WTC11 (cell line): Measurements from ENCODE around the gene FAM228B. TPM values are rescaled to one million over a fixed set of nuclear protein-coding genes. Genes with fewer than 3 reads are reported as not detected.

Experiments
- ATAC-seq: fragments of 200-7000 bp; cut with Tn5 transposase; 2 replicates; pipeline ENCODE4 v1.10.0; 2021; ENCODE audit warnings: mild to moderate bottlenecking, moderate library complexity
- CTCF ChIA-PET: fragments of 300-600 bp; sonication (Branson Sonifier 250); formaldehyde crosslinking; loops from one replicate; lab custom pipeline; 2021; ENCODE audit warnings: antibody characterized with exemption; lab: Charles Lee
- POLR2A ChIA-PET: fragments of 350-600 bp; sonication (Branson Sonifier 250); formaldehyde crosslinking; loops from one replicate; lab custom pipeline; 2021; ENCODE audit warnings: antibody characterized with exemption; lab: Charles Lee
- DNase-seq: peaks from one replicate; pipeline ENCODE4 v3.0.0; 2021; ENCODE audit warnings: low spot score
- H3K27ac Mint-ChIP-seq: 2 replicates; pipeline ENCODE4 v1.8.0; 2021; ENCODE audit warnings: mixed read lengths
- H3K27me3 Mint-ChIP-seq: 2 replicates; pipeline ENCODE4 v1.8.0; 2021; ENCODE audit warnings: low read depth, mild to moderate bottlenecking, moderate library complexity, mixed read lengths
- H3K36me3 Mint-ChIP-seq: 2 replicates; pipeline ENCODE4 v1.8.0; 2021; ENCODE audit warnings: mixed read lengths
- H3K4me1 Mint-ChIP-seq: 2 replicates; pipeline ENCODE4 v1.8.0; 2022; ENCODE audit warnings: mixed read lengths
- H3K4me3 Mint-ChIP-seq: 2 replicates; pipeline ENCODE4 v1.8.0; 2021; ENCODE audit warnings: mild to moderate bottlenecking, moderate library complexity, mixed read lengths
- H3K9me3 Mint-ChIP-seq: 2 replicates; pipeline ENCODE4 v1.8.0; 2021; ENCODE audit warnings: mixed read lengths
- CREB1 ChIP-seq: sonication (generic); formaldehyde crosslinking; IDR thresholded peaks from 2 replicates; pipeline ENCODE4 v1.8.0; 2023; ENCODE audit warnings: mild to moderate bottlenecking, missing genetic modification reagents
- CREM ChIP-seq: sonication (generic); formaldehyde crosslinking; IDR thresholded peaks from 2 replicates; pipeline ENCODE4 v1.8.1; 2022; ENCODE audit warnings: mild to moderate bottlenecking, missing genetic modification reagents, moderate library complexity
- EMX1 ChIP-seq: fragments of 250-450 bp; sonication (Bioruptor Pico); IDR thresholded peaks from 2 replicates; pipeline ENCODE4 v1.8.0; 2021; ENCODE audit warnings: mild to moderate bottlenecking
- ETV6 ChIP-seq: sonication (generic); formaldehyde crosslinking; IDR thresholded peaks from 2 replicates; pipeline ENCODE4 v1.8.1; 2022; ENCODE audit warnings: mild to moderate bottlenecking, missing genetic modification reagents
- FOXK1 ChIP-seq: sonication (generic); formaldehyde crosslinking; IDR thresholded peaks from 2 replicates; pipeline ENCODE4 v1.8.0; 2022; ENCODE audit warnings: mild to moderate bottlenecking, moderate library complexity, missing genetic modification reagents
- GABPB1 ChIP-seq: sonication (generic); formaldehyde crosslinking; IDR thresholded peaks from 2 replicates; pipeline ENCODE4 v1.8.1; 2023; ENCODE audit warnings: mild to moderate bottlenecking, missing genetic modification reagents
- NFATC4 ChIP-seq: fragments of 250-450 bp; sonication (Bioruptor Pico); IDR thresholded peaks from 2 replicates; pipeline ENCODE4 v1.9.0; 2021; ENCODE audit warnings: mild to moderate bottlenecking
- NR1H2 ChIP-seq: sonication (generic); formaldehyde crosslinking; IDR thresholded peaks from 2 replicates; pipeline ENCODE4 v1.9.0; 2021; ENCODE audit warnings: mild to moderate bottlenecking, moderate library complexity, missing genetic modification reagents
- NR2C2 ChIP-seq: sonication (generic); formaldehyde crosslinking; IDR thresholded peaks from 2 replicates; pipeline ENCODE4 v1.8.0; 2022; ENCODE audit warnings: mild to moderate bottlenecking, missing genetic modification reagents
- NR3C1 ChIP-seq: sonication (generic); formaldehyde crosslinking; conservative IDR thresholded peaks from 2 replicates; pipeline ENCODE4 v1.8.1; 2023; ENCODE audit warnings: low read depth, mild to moderate bottlenecking, missing genetic modification reagents
- OVOL2 ChIP-seq: fragments of 250-450 bp; sonication (Bioruptor Pico); IDR thresholded peaks from 2 replicates; pipeline ENCODE4 v1.9.0; 2021; ENCODE audit warnings: mild to moderate bottlenecking, borderline replicate concordance
- RELA ChIP-seq: sonication (generic); formaldehyde crosslinking; IDR thresholded peaks from 2 replicates; pipeline ENCODE4 v1.8.1; 2022; ENCODE audit warnings: missing genetic modification reagents, mild to moderate bottlenecking, borderline replicate concordance
- RORB ChIP-seq: fragments of 250-450 bp; sonication (Bioruptor Pico); IDR thresholded peaks from 2 replicates; pipeline ENCODE4 v1.9.0; 2021; ENCODE audit warnings: mild to moderate bottlenecking
- ZBTB21 ChIP-seq: sonication (generic); formaldehyde crosslinking; IDR thresholded peaks from 2 replicates; pipeline ENCODE4 v1.8.1; 2023; ENCODE audit warnings: mild to moderate bottlenecking, missing genetic modification reagents, borderline replicate concordance
- ZNF396 ChIP-seq: fragments of 250-450 bp; sonication (Bioruptor Pico); IDR thresholded peaks from 2 replicates; pipeline ENCODE4 v1.8.0; 2021; ENCODE audit warnings: mild to moderate bottlenecking, moderate library complexity, borderline replicate concordance
- ZNF671 ChIP-seq: fragments of 250-450 bp; sonication (Bioruptor Pico); IDR thresholded peaks from 2 replicates; pipeline ENCODE4 v1.8.0; 2021; ENCODE audit warnings: mild to moderate bottlenecking
- total RNA-seq: library from RNA; stranded (reverse); gene quantifications from 3 replicates; pipeline ENCODE4 v1.2.3, GENCODE V29; 2021
- TF ChIP-seq, protein P1 (sequence below): sonication (generic); formaldehyde crosslinking; IDR thresholded peaks from 2 replicates; pipeline ENCODE4 v1.8.0; 2023; ENCODE audit warnings: missing genetic modification reagents, mild to moderate bottlenecking, borderline replicate concordance
- TF ChIP-seq, protein P2 (sequence below): fragments of 250-450 bp; sonication (Bioruptor Pico); conservative IDR thresholded peaks from 2 replicates; pipeline ENCODE4 v1.9.0; 2021; ENCODE audit warnings: mild to moderate bottlenecking
- TF ChIP-seq, protein P3 (sequence below): sonication (generic); formaldehyde crosslinking; IDR thresholded peaks from 2 replicates; pipeline ENCODE4 v1.8.0; 2022; ENCODE audit warnings: mild to moderate bottlenecking, missing genetic modification reagents
- TF ChIP-seq, protein P4 (sequence below): sonication (generic); formaldehyde crosslinking; IDR thresholded peaks from 2 replicates; pipeline ENCODE4 v1.8.1; 2022; ENCODE audit warnings: mild to moderate bottlenecking, missing genetic modification reagents, moderate library complexity, borderline replicate concordance
- TF ChIP-seq, protein P5 (sequence below): fragments of 250-450 bp; sonication (Bioruptor Pico); IDR thresholded peaks from 2 replicates; pipeline ENCODE4 v2.1.2; 2022; ENCODE audit warnings: mild to moderate bottlenecking, moderate library complexity
- TF ChIP-seq, protein P6 (sequence below): sonication (generic); formaldehyde crosslinking; IDR thresholded peaks from 2 replicates; pipeline ENCODE4 v1.8.0; 2023; ENCODE audit warnings: mild to moderate bottlenecking, missing genetic modification reagents

FAM228B gene
- total RNA-seq, 1 experiment from 2014 or later, result 2.7 TPM

DNA sequence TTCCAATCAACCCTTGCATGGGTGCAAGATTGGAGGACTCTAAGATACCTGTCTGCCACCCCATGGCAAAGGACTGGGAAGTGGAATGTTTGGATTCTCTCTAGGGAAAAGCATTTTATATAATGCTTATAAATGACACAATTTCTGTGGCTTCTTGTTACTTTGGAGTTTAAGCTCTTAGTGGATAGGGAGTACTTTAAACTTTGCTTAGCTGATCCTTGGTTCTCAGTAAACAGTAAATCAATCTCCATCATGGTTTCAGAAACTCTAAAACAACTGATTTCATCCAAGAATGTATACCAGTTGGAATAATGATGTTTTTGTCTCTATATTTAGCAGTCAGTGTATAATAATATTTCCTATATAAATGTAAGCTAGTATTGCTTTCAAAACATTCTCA lies 37.5 kb downstream of the FAM228B start:
- ATAC-seq (no peak), DNase-seq (no peak)
- H3K27me3 Mint-ChIP-seq, result no peaks in the 10 kb centered on the region; the same call in 1 of the 2 replicates
- no peak overlapping the region for H3K27ac Mint-ChIP-seq
- TF ChIP-seq NR3C1 (CRISPR knock-in tag) (no peak), RELA (no peak), NR1H2 (CRISPR knock-in tag) (no peak), EMX1 (CRISPR knock-in tag) (no peak), ZBTB21 (no peak), ETV6 (no peak), OVOL2 (no peak), GABPB1 (CRISPR knock-in tag) (no peak), ZNF671 (no peak), CREM (no peak), RORB (no peak), NFATC4 (no peak), NR2C2 (CRISPR knock-in tag) (no peak), ZNF396 (CRISPR knock-in tag) (no peak)
- TF ChIP-seq, protein P1, sequence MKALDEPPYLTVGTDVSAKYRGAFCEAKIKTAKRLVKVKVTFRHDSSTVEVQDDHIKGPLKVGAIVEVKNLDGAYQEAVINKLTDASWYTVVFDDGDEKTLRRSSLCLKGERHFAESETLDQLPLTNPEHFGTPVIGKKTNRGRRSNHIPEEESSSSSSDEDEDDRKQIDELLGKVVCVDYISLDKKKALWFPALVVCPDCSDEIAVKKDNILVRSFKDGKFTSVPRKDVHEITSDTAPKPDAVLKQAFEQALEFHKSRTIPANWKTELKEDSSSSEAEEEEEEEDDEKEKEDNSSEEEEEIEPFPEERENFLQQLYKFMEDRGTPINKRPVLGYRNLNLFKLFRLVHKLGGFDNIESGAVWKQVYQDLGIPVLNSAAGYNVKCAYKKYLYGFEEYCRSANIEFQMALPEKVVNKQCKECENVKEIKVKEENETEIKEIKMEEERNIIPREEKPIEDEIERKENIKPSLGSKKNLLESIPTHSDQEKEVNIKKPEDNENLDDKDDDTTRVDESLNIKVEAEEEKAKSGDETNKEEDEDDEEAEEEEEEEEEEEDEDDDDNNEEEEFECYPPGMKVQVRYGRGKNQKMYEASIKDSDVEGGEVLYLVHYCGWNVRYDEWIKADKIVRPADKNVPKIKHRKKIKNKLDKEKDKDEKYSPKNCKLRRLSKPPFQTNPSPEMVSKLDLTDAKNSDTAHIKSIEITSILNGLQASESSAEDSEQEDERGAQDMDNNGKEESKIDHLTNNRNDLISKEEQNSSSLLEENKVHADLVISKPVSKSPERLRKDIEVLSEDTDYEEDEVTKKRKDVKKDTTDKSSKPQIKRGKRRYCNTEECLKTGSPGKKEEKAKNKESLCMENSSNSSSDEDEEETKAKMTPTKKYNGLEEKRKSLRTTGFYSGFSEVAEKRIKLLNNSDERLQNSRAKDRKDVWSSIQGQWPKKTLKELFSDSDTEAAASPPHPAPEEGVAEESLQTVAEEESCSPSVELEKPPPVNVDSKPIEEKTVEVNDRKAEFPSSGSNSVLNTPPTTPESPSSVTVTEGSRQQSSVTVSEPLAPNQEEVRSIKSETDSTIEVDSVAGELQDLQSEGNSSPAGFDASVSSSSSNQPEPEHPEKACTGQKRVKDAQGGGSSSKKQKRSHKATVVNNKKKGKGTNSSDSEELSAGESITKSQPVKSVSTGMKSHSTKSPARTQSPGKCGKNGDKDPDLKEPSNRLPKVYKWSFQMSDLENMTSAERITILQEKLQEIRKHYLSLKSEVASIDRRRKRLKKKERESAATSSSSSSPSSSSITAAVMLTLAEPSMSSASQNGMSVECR (CRISPR knock-in tag), result no peak
- TF ChIP-seq, protein P2, sequence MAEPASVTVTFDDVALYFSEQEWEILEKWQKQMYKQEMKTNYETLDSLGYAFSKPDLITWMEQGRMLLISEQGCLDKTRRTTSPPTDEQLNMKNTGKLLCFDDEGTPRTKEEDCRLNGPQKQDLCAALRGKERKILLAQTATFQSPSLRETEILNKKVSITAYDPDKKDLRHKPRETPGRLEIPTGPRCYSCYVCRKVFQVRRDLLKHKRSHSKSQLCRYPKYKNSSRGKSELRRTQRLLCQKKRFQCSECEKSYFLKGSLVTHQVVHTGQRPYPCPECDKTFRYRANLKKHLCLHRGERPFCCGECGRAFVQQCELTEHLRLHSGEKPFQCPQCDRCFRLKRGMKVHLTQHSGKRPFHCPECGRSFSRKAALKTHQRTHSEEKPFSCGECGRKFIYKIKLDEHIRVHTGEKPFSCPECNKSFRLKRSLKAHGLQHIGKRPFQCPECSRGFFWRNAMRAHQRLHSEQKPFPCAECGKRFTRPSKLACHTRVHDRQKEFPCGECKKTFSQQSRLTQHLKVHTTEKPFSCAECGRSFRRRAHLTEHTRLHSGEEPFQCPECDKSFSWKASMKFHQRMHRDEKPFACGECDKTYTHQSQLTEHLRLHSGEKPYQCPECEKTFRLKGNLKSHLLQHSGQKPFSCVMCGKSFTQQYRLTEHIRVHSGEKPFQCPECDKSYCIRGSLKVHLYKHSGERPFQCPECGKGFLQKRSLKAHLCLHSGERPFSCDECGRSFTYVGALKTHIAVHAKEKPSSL (CRISPR knock-in tag), result no peak
- TF ChIP-seq, protein P3, sequence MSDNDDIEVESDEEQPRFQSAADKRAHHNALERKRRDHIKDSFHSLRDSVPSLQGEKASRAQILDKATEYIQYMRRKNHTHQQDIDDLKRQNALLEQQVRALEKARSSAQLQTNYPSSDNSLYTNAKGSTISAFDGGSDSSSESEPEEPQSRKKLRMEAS (CRISPR knock-in tag), result no peak
- TF ChIP-seq, protein P4, sequence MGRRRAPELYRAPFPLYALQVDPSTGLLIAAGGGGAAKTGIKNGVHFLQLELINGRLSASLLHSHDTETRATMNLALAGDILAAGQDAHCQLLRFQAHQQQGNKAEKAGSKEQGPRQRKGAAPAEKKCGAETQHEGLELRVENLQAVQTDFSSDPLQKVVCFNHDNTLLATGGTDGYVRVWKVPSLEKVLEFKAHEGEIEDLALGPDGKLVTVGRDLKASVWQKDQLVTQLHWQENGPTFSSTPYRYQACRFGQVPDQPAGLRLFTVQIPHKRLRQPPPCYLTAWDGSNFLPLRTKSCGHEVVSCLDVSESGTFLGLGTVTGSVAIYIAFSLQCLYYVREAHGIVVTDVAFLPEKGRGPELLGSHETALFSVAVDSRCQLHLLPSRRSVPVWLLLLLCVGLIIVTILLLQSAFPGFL, result no peak
- TF ChIP-seq, protein P5, sequence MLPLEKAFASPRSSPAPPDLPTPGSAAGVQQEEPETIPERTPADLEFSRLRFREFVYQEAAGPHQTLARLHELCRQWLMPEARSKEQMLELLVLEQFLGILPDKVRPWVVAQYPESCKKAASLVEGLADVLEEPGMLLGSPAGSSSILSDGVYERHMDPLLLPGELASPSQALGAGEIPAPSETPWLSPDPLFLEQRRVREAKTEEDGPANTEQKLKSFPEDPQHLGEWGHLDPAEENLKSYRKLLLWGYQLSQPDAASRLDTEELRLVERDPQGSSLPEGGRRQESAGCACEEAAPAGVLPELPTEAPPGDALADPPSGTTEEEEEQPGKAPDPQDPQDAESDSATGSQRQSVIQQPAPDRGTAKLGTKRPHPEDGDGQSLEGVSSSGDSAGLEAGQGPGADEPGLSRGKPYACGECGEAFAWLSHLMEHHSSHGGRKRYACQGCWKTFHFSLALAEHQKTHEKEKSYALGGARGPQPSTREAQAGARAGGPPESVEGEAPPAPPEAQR (CRISPR knock-in tag), result no peak
- ChIA-PET CTCF (no interaction called here), POLR2A (no interaction called here)
- H3K4me3 Mint-ChIP-seq, result no peak overlapping the region
- H3K36me3 Mint-ChIP-seq, result peaks cover 13% of the 10 kb centered on the region
- no peaks in the 10 kb centered on the region for H3K4me1 Mint-ChIP-seq
- H3K9me3 Mint-ChIP-seq, result peaks cover 25% of the 10 kb centered on the region

GRCh38 chr2:24162494-24162893 lies 39.2 kb downstream of the FAM228B start:
- Mint-ChIP-seq H3K27me3 (no peaks in the 10 kb centered on the region; the same call in 1 of the 2 replicates), H3K4me1 (peaks cover 4% of the 10 kb centered on the region; the same call in 1 of the 2 replicates), H3K9me3 (peaks cover 25% of the 10 kb centered on the region), H3K4me3 (no peak overlapping the region), H3K27ac (no peak overlapping the region), H3K36me3 (peaks cover 13% of the 10 kb centered on the region)
- no peak for DNase-seq
- no peak for ATAC-seq
- TF ChIP-seq, protein P6, sequence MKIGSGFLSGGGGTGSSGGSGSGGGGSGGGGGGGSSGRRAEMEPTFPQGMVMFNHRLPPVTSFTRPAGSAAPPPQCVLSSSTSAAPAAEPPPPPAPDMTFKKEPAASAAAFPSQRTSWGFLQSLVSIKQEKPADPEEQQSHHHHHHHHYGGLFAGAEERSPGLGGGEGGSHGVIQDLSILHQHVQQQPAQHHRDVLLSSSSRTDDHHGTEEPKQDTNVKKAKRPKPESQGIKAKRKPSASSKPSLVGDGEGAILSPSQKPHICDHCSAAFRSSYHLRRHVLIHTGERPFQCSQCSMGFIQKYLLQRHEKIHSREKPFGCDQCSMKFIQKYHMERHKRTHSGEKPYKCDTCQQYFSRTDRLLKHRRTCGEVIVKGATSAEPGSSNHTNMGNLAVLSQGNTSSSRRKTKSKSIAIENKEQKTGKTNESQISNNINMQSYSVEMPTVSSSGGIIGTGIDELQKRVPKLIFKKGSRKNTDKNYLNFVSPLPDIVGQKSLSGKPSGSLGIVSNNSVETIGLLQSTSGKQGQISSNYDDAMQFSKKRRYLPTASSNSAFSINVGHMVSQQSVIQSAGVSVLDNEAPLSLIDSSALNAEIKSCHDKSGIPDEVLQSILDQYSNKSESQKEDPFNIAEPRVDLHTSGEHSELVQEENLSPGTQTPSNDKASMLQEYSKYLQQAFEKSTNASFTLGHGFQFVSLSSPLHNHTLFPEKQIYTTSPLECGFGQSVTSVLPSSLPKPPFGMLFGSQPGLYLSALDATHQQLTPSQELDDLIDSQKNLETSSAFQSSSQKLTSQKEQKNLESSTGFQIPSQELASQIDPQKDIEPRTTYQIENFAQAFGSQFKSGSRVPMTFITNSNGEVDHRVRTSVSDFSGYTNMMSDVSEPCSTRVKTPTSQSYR, result no peak
- no peak for TF ChIP-seq CREB1
- TF ChIP-seq FOXK1 (CRISPR knock-in tag), result no peak
- ChIA-PET CTCF (interaction anchor here (2.3 kb wide), 1 partner anchor 78 kb away, joined by 18 read pairs; the partner anchor contains the start of gene TP53I3), POLR2A (no interaction called here)
